Measurements from ENCODE around the gene SDF4. TPM values are rescaled to one million over a fixed set of nuclear protein-coding genes. Genes with fewer than 3 reads are reported as not detected.
A peak's percentile ranks its signal among the peaks of the same experiment; 100 is the strongest.
"Not testable (repeated sequence)": the region's sequence is repeated elsewhere in the genome, so short reads cannot be mapped to it uniquely, and the experiment has no call there.

Gene SDF4
- total and polyA plus RNA-seq, 8 donors: 68.3 to 99.4 (median 74.8) TPM

GRCh38 chr1:1198423-1199140 lies 33.2 kb downstream of the SDF4 start:
- no peaks in the 10 kb centered on the region for H3K9me3 ChIP-seq
- TF ChIP-seq CTCF (IDR thresholded peaks at IDR 0.05): no peak
- no peak overlapping the region for H3K4me3 ChIP-seq
- no peaks in the 10 kb centered on the region for H3K4me1 ChIP-seq
- no peaks in the 10 kb centered on the region for H3K36me3 ChIP-seq
- ATAC-seq (no peak), DNase-seq (peak in 3 of 6 donors; percentile 21 to 71 (median 56)), FAIRE-seq (no peak)
- H3K27ac ChIP-seq: no peak overlapping the region
- intact Hi-C loops (cut with DNase I): no loop called here
- H3K27me3 ChIP-seq: no peaks in the 10 kb centered on the region
- WGBS, 2 donors: 74 to 82% methylated on average over 13 to 23 of the region's 23 CpGs

- Histone ChIP-seq H3K9me3 (no peaks in the 10 kb centered on the region), H3K36me3 (no peaks in the 10 kb centered on the region), H3K27me3 (no peaks in the 10 kb centered on the region), H3K4me3 (no peak overlapping the region), H3K4me1 (no peaks in the 10 kb centered on the region), H3K27ac (no peak overlapping the region)
- TF ChIP-seq CTCF (IDR thresholded peaks at IDR 0.05): no peak
- no peak for FAIRE-seq
- DNase-seq: peak in 3 of 6 donors; percentile 22 to 78 (median 50)
- no peak for ATAC-seq
- intact Hi-C loops (cut with DNase I): no loop called here
- WGBS, 2 donors: 89 to 93% methylated on average over 43 to 48 of the region's 48 CpGs
Measured at GRCh38 chr1:1197551-1198422, 34.0 kb downstream of the SDF4 start.

GRCh38 chr1:1197188-1197500 lies 34.7 kb downstream of the SDF4 start:
- DNase-seq (no peak), FAIRE-seq (no peak), ATAC-seq (no peak)
- Histone ChIP-seq H3K36me3 (no peaks in the 10 kb centered on the region), H3K4me3 (no peak overlapping the region), H3K27me3 (no peaks in the 10 kb centered on the region), H3K27ac (no peak overlapping the region), H3K4me1 (no peaks in the 10 kb centered on the region), H3K9me3 (no peaks in the 10 kb centered on the region)
- intact Hi-C loops (cut with DNase I): no loop called here
- 89 to 91% methylated on average over 7 to 8 of the region's 8 CpGs for WGBS, 2 donors
- TF ChIP-seq CTCF (IDR thresholded peaks at IDR 0.05): no peak

- FAIRE-seq (no peak), DNase-seq (peak in 2 of 6 donors; percentile 15 to 63), ATAC-seq (no peak)
- Histone ChIP-seq H3K9me3 (no peaks in the 10 kb centered on the region), H3K4me3 (no peak overlapping the region), H3K27ac (no peak overlapping the region), H3K36me3 (no peaks in the 10 kb centered on the region), H3K27me3 (no peaks in the 10 kb centered on the region), H3K4me1 (no peaks in the 10 kb centered on the region)
- no peak for TF ChIP-seq CTCF (IDR thresholded peaks at IDR 0.05)
- WGBS, 2 donors: 85 to 86% methylated on average over 11 to 13 of the region's 13 CpGs
- intact Hi-C loops (cut with DNase I): no loop called here
Measured at GRCh38 chr1:1196431-1197187, 35.2 kb downstream of the SDF4 start.

GRCh38 chr1:1195726-1196125 lies 36.1 kb downstream of the SDF4 start:
- DNase-seq: peak in 1 of 6 donors; percentile 8
- H3K27me3 ChIP-seq; ATAC-seq; H3K9me3 ChIP-seq; H3K36me3 ChIP-seq; intact Hi-C loops (cut with DNase I); H3K4me3 ChIP-seq; H3K4me1 ChIP-seq; H3K27ac ChIP-seq; FAIRE-seq: not testable (repeated sequence)
- WGBS, 2 donors: 82 to 98% methylated on average over 6 of the region's 6 CpGs

All from pancreas (tissue), 10 donors.